Stimulated activated CD8-positive, alpha-beta memory T cell treated with anti-CD3 and anti-CD28 coated beads, Interleukin-4, amount 100 ng/mL, for 4 hours (primary cell): Measurements from ENCODE around the gene CAMTA2.
A peak's percentile ranks its signal among the peaks of the same experiment; 100 is the strongest.

Experiments used
- DNase-seq, 2 donors: peaks; one replicate each; pipeline ENCODE4 v3.0.0-alpha.2; 2020; ENCODE audit warnings: low read depth in 2 of 2, low spot score in 1 of 2

Gene CAMTA2

GRCh38 chr17:4999430-5000093, 12.1 kb upstream of the CAMTA2 start:
- DNase-seq, result no peak

GRCh38 chr17:4998732-4999429, 11.4 kb upstream of the CAMTA2 start:
- no peak for DNase-seq

GRCh38 chr17:4998027-4998731, 10.7 kb upstream of the CAMTA2 start:
- no peak for DNase-seq

- DNase-seq, result peak; percentile 77 to 80
Observed at GRCh38 chr17:4997302-4998026, 10.0 kb upstream of the CAMTA2 start, which contains the start of the genes INCA1 and KIF1C. INCA1 (minus strand) TSS chr17:4997522; CDS start chr17:4994437, 3,085 bp downstream. KIF1C (plus strand) TSS chr17:4997950; CDS start chr17:5000247, 2,297 bp downstream.

- no peak for DNase-seq
Observed at GRCh38 chr17:4994081-4994595, 6.7 kb upstream of the CAMTA2 start.

- no peak for DNase-seq
Observed at GRCh38 chr17:4987767-4988567, 492 bp upstream of the CAMTA2 start.

- no peak for DNase-seq
Observed at GRCh38 chr17:4986403-4986802, 1.1 kb downstream of the CAMTA2 start.

- no peak for DNase-seq
Observed at GRCh38 chr17:4982305-4982704, 5.2 kb downstream of the CAMTA2 start.

GRCh38 chr17:4980644-4981216, 6.7 kb downstream of the CAMTA2 start:
- no peak for DNase-seq

GRCh38 chr17:4978726-4979125, 8.7 kb downstream of the CAMTA2 start:
- no peak for DNase-seq

- DNase-seq, result no peak
Observed at GRCh38 chr17:4974115-4974670, 13.3 kb downstream of the CAMTA2 start.

- no peak for DNase-seq
Observed at GRCh38 chr17:4973256-4974114, 14.0 kb downstream of the CAMTA2 start.

GRCh38 chr17:4972752-4973151, 14.7 kb downstream of the CAMTA2 start:
- no peak for DNase-seq

GRCh38 chr17:4972322-4972721, 15.2 kb downstream of the CAMTA2 start:
- DNase-seq, result no peak

- no peak for DNase-seq
Observed at GRCh38 chr17:4971826-4972225, 15.6 kb downstream of the CAMTA2 start.

GRCh38 chr17:4970273-4970672, 17.2 kb downstream of the CAMTA2 start:
- no peak for DNase-seq

GRCh38 chr17:4969551-4970173, 17.8 kb downstream of the CAMTA2 start:
- no peak for DNase-seq

GRCh38 chr17:4969047-4969550, 18.4 kb downstream of the CAMTA2 start:
- no peak for DNase-seq
